DMS53 treated with DMSO at 0.1 percent for 48 hours (cell line): ENCODE data around the gene CCDC194.

Experiments used
- DNase-seq: peaks from one replicate; lab custom pipeline; 2025; ENCODE audit not compliant: unreplicated experiment; lab: John Stamatoyannopoulos, UW

CCDC194 gene

DNA sequence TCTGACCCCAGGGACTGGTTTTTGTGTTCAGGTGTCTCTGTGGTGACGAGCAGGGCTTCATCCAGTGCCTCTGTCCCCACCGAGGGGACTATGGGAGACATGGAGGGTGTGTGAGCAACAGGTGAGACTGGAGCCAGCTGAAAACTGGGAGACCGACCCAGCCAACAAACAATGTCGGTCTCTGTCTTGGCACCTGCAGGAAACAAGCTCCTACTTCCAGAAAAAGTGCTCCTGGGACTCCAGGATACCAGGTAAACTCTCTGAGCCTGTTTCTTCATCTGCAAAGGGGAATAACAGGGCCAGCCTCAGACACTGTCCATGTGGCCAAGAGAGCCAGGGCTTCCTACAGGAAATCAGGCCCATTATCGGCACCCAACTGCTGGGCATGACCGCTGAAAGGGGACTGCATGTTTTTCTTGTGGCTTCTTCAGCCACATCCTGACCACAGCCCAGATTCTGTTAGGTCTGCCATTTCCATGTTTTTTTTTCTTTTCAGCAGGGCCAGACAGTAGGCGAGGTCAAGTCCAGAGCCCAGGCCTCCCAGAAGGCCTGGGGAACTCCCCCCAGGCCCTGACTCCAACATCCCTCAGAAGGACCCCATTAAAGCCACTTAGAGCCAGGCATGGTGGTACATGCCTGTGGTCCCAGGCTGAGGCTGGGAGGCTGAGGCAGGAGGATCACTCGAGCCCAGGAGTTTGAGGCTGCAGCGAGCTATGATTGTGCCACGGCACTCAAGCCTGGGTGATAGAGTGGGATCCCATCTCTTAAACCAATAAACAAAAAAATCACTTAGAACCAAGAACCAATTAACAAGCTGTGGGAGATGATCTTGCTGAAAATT lies 12.3 kb upstream of the CCDC194 start:
- DNase-seq = no peak

DNA sequence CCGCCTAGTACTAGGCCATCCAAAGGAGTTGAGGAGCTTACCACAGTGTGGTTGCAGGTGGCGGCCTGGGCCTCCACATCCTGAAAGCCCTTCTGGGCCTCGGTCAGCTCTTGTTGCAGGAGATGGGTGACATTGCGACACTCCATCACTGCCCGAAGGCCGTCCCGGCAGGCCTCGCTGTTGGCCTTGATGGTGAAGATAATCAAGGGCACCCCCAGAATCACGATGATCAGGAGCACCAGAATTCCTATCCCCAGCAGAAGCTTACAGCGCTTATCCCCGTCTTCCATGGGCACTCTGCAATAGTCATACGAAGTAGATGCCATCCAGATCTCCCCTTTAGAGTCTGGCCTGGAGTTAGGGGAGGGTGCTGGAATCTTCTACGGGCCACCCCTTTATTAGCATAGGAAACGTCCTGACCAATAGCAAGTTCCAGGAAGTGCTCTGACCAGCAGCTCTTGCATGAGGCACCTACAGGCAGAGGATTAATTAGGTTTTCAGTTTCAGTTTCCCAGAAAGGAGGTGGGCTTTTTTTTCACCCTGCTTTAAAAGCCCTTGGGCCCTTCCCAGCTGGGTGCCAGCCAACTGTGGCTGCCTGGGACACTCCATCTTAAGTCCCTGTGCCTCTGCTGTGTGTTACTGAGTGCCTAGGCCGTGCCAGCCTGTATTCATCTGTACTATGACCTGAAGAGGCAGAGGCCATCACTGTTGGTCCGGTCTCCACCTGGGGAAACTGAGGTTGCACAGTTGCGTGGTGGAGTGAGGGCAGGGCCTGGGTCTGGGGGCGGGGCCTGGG lies 11.5 kb upstream of the CCDC194 start, which contains the start of gene BST2:
Gene BST2 (minus strand): TSS at position 381 of the 796 bp plus-strand sequence. CDS start 55 bp downstream, at position 326.
- no peak for DNase-seq

DNA sequence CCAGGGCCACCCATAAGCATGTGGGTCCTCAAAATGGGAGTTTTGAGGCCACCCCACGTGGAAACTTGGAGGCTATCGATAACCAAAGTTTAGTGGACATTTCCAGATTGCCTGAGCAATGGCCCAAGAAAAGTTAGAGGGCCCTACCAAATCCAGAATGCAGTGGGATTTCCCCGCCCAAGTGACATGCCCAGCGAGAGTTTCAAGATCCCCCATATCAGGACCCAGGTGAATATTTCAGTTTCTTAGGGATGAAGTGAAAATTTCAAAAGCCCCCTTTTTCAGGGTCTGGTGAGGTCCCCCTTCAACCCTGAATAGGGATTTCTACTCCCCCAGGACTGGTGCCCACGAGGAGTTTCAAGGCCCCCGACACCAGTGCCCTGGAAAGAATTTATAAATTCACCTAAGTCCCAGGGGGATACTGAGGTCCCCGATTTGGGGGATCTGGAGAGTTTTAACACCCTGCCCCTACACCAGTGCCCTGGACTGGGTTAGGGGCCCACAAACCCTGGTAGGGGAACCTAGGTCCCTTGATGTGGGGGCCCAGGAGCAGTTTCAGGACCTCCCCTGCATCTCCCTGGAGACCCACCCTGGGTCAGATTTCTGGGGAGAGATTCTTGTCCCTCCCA lies 10.7 kb upstream of the CCDC194 start:
- no peak for DNase-seq

DNA sequence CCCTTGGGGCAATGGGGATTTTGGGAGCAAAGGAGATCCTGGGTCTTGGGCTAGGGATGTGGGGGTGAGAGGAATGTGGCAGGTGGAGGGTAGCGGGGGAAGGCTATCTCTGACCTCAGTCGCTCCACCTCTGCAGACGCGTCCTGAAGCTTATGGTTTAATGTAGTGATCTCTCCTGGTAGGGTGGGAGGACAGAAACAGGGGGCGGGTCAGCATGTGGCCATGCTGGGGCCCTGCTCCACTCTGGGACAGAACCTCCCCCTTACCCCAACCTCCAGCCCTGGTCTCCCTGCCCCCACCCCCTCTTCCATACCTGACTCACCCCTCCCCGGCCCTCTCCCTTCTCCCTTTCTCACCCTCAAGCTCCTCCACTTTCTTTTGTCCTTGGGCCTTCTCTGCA lies 10.0 kb upstream of the CCDC194 start:
- DNase-seq = no peak

DNA sequence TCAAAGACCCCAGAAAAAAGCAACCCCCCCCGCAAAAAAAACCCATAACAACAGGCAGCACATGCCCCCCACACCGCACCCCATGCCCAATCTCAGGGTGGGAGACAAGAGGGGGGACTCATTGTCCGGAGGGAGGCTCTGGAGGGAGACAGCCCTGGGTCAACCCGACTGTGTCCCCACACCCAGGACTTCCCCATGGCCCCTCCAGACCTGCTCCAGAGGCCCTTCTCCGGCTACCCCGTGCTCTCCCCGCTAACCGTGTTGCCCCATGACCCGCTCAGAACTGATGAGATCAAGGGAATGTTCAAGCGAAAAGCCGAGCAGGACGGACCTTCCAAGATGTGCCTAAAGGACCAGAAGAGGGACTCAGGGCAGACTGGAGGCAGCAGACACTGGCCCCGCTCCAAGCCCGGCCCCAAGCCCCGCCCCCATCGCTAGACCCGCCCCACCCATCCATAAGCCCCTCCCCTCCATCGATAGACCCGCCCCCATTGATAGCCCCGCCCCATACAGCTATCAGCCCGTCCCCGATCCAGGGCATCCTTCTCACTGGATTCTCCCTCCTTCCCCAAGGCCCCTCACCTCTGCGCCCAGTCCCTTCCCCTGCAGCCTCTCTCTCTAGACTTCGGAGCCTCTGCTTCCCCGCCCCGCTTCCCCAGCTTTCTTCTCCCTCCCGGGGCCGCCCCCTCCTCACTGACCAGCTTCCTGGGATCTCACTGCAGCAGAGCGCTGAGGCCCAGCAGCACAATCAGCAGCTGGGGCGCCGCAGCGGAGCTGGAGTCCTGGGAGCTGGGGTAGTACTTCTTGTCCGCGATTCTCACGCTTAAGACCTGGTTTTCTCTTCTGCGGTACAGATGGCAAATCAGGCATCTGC lies 9.2 kb upstream of the CCDC194 start:
- DNase-seq = no peak

DNA sequence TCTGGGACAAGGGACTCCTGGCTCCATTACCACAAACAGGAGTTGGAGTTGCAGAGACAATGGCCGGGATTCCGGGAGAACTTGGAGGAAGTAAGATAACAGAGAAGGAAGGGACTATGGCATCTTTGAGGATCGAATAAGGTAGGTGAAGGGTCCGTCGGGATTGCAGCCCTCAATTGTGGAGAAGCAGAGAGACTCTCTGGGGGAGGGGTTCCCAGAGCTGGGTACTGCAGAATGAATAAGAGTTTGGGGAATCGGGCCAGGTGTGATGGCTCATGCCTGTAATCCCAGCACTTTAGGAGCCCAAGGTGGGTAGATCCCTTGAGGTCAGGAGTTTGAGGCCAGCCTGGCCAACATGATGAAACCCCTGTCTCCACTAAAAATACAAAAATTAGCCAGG lies 7.6 kb upstream of the CCDC194 start:
- no peak for DNase-seq

DNA sequence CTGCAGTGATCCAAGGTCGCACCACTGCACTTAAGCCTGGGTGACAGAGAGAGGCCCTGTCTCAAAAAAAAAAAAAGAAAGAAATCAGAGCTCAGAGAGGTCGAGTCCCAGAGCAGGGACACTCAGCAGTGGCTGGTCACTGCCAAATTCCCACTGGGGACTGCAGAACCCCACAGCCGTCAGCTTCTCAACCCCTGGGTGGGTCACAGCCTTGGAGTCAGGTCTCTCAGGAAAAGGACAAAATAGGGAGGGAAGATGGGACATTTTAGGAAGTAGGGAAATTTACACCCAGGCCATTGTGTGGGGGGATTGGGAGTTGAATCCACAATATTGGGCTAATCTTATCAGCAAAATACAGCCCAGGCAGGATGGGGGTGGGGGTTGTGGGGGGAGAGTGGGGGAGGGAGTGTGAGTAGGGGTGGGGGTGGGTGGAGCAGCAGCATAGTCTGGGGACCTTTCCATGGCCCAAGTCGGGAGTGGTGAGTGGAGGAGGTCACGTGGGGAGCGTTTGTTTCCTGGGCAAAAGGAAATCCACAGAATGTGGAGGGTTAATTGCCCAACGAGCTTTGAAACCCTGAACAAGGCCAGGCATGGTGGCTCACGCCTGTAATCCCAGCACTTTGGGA lies 5.0 kb upstream of the CCDC194 start:
- no peak for DNase-seq

DNA sequence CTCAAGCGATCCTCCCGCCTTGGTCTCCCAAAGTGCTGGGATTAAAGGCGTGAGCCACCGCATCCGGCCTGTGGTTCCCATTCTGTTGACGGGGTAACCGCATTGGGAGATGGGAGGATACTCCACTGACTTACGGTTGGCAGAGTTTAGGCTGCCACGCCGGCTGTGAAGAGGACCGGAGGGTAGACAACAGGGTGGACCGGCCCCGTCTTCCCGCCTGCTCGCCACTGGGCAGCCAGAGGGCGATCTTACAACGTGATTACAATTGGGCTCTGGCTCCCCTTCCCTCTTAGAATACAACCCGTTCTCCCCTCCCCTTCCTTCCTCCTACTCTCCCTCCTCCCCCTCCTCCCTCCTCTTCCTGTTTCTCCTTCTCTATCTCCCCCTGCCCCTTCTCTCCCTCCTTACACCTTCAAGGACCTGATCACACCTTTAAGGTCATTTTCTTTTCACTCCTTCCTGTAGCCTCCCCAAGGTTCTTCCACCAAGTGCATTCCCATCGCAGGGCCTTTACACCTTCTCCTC lies 957 bp upstream of the CCDC194 start:
- DNase-seq = no peak

DNA sequence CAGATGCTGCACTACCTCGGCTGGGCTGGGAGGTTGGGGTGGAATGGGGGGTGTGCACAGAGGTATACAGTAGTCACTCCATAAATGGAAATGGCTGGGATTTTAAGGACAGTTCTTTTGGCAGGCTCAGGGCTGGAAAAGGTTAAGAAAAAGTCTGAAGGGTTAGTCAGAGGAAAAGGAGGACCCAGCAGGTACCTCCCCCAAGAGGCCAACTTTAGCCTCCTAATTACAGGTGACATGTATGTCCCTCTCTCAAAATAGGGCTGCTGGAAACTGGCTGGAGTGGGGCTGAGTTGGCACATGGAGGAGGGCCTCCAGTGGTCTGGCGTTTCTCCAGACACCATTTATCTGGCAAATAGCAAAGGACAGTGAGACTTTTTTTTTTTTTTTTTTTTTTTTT lies 994 bp downstream of the CCDC194 start:
- DNase-seq = no peak

DNA sequence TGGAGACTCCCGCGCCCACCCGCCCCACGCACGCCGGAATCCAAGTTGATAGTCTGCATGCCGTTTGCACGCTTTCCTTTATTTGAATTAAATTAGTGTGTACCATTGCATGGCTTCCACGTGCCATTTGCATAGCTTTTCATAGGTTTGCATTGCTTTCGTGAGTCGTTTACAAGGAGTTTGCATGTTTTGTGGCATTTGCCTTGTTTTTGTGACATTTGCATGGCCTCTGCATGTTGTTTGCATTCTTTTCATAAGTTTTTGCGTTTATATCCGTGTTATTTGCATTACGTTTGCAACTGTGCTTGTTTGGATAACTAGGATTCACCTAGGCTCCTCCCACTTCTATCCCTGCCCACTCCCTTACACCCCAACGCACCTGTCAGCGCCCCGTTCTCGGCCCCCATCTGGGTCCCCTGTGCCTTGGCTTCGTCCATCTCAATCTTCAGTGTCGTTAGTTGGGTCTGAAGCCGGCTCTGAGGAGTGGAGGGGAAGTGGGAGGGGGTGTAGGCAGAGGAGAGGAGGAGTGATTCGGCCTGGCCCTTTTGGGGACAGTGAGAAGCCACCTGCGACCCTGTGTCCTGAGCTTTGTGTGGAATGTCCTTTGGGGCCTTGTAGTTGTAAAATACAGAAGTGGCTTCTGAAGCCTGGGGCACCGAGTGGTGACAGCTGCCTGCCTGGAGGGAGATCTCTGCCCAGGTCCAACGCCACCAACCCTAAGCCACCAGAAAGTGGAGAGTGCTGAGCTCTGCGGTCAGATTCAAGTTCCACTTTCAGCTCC lies 2.4 kb downstream of the CCDC194 start:
- DNase-seq = no peak

DNA sequence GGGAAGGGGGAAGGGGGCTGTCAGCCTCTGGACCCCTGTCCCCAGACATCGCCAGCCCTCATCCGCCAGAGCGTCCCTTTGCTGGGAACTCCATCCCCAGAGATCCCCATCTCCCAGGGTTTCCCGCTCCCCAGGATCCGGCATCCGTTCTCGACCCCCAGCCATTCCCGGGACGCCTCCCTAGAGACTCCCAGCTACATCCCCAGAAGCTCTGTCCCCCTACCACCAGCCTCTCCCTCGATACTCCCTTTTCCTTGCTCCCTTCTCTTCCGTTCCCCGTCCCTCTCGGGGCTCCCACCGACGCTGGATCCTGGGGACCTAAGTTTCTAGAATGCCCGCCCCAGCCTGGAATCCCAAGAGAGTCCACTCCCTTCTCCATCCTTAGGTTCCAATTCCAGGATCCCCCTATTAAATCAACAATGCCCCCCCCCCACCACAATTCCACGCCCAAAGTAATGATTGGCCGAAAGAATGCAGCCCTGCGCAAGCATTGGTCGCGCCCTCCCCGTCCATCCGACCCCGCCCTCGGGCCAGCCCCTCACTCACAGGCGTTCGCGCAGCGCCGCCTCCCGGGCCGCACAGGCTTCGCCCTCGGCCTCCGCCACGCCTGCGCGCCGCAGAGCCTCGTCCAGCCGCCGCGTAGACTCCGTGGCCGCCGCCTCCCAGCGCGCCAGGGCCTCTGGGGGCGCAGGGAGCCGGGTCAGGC lies 3.2 kb downstream of the CCDC194 start:
- peak; percentile 16 for DNase-seq

DNA sequence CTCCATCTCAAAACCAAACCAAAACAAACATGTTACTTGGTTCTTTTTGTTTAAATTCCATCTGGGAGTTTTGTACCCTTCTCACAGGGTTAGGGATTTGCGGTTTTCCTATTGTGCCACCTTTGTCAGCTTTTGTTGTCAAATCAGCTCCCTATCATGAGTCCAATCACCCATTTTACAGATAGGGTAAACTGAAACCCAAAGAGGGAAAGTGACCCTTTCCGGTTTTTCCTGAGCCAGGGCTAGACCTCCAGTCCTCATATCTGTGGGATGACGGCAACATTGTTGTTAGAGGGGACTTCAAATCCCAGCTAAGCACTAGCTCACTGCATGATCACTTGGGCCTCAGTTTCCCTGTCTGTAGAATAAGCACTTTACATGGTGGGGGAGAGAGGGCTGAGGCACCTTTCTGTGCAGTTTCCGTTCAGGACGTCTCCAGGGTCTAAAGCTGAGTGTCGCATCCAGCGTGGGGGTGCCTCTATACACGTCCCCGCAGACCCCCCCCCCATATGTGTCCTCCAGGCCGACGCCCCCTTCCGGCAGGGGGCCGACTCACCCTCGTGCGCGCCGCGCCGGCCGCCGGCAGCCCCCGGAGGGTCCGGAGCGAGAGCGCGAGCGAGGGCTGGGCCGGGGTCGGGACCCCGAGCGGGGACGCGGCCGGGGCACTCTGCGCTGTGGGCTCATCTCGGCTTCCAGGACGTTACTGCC lies 3.9 kb downstream of the CCDC194 start:
- DNase-seq = no peak

DNA sequence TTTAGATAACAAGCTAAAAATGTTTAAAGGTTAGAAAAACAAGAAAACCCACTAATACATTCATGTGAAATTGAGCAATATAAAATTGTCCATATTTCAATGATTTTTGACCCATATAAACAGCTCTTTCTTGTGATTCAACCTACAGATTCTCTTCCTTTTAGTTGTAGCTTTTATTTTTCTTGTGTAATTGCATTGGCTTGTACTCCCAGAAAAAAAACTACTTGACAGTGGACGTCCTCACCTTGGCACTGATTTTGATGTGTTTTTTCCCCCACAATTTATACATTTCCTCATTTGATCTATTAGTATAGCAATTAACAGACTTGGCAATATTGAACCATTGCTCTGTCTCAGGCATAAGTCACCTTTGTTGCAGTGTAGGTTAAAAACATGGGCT lies 4.7 kb downstream of the CCDC194 start:
- no peak for DNase-seq

DNA sequence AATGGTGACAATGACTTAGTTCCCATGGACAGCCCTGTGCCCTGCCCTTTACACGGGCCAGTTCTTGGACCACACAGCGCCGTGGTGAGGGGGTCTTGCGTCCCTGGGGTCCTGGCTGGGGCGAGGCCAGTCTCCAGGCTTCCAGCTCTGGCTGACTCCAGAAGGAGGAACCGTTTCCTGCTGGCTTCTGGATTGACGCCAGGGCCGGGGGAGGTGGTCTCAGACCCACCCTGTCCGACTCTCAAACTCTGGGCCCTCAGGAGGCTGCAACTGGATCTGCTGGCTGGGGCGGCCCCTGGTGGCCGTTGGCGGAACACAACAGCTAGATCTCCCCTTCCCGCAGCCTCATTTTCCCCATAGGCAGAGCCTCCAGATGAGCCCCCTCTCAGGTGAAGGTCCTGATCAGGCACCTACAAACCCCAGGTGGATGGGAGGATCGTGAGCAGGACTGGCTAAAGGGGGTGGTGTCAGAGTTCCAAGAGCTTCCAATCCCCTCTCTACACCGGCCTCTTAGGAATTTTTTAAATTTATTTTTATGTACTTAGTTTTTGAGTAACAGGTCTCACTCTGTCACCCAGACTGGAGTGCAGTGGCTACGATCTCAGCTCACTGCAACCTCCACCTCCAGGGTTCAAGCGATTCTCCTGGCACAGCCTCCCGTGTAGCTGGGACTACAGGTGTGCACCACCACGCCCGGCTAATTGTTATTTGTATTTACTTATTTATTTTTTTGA lies 8.0 kb downstream of the CCDC194 start:
- peak; percentile 5 for DNase-seq

DNA sequence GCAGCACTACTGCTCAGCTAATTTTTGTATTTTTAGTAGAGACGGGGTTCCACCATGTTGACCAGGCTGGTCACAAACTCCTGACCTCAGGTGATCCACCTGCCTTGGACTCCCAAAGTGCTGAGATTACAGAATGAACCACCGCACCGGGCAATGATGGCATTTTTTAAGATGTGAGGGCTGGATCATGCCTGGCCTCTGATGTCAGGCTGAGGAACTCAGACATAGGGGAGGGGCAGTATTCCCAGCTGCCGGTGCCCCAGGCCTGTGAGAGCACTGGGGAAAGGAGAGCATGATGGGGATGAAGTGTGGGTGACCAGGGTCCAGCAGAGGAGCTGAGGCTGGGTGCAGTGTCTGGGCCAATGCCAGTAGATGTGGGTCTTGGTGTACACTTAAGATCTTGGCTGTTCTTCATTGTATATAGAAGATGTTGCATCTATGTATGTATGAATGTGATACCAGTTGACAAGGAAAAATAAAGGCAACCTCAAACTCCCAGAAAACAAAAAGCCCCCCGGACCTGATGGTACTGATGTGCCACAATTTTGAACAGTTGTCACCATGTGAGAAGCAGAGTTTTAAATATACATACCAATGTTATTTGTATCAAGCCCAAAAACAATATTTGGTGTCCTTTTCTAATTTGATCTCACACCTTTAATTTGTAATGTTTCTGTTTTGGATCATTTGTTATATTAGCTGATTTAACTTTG lies 13.4 kb downstream of the CCDC194 start:
- no peak for DNase-seq

DNA sequence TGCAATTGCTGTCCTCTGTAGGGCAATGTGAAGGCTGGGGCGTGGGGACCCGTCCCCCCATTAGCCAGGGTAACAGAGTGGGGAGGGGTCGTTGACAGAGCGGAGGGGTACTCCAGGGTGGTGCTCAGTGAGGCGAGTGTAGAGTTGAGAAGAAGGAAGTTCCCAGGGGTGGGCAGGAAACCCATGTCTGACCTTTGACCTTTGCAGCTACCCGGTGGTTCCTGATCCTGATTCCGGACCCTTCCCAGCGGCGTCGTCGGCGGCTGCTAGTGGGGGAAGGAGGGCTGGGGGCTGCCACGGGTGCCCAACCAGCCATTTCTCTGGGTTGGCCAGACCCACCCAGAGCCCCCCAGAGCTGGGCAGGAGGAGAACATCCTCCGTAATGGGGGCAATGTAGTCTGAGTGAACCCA lies 14.8 kb downstream of the CCDC194 start:
- DNase-seq = no peak

DNA sequence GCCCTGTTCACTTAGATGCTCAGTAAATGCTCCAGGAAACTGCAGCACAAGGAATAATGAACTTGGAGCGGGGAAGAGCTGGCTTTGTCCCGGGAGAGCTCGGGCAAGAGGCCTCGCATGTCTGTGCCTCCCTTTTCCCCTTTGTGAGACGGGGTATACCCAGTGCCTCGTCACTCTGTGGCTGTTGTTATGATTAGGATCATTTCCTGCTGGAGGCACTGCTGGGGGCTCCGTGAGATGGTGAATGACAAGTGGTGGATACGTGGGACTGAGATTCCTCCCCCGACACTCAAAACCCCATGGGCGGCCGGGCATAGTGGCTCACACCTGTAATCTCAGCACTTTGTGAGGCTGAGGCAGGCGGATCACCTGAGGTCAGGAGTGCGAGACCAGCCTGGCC lies 15.7 kb downstream of the CCDC194 start:
- no peak for DNase-seq
